NCI-H1694 (cell line): ENCODE results near the gene NUDT3.
"Not testable (repeated sequence)": the region's sequence is repeated elsewhere in the genome, so short reads cannot be mapped to it uniquely, and the experiment has no call there.

Source experiments
- DNase-seq: peaks from one replicate; lab custom pipeline; 2025; lab: John Stamatoyannopoulos, UW

NUDT3 gene

DNA sequence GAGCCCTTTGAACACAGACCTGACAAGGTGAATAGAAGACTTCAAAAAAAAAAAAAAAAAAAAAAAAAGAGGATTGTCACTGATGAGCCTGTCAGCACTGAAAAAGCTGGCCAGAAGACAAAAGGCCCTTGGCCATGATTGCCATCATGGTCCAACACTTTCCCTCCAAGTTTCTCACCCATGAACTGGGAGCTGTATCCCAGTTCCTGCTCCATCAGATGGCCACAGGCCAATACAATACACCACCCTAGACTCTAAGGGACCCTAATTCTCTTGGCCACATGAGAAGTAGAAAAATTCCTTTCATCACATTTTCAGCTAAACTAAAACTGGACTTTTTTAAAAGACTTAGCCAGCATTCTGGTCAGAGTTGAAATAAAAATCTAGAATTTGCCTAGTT is 50.2 kb downstream of the NUDT3 start:
- no peak for DNase-seq

DNA sequence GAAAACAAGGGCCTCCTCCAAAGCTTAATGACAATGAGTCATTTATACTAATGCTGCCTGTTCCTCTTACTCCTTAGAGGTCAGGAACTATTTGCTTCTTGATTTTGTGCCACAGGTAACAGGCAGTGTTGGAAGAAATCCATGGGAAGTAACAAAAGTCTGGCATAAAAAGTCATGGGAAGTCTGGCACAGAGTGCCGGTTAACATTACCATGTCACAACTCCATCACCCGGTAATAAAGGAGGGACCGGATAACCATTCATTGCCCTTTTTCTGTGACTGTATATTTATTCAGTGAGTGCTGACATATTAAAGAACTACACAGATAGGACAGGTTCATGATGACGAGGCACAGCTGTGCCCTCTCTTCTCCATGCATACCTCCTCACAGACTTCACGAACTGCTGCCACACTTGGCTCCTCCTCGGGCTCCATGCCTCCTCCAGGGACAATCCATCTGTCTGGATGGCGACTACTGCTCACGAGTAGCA is 50.9 kb downstream of the NUDT3 start:
- no peak for DNase-seq

DNA sequence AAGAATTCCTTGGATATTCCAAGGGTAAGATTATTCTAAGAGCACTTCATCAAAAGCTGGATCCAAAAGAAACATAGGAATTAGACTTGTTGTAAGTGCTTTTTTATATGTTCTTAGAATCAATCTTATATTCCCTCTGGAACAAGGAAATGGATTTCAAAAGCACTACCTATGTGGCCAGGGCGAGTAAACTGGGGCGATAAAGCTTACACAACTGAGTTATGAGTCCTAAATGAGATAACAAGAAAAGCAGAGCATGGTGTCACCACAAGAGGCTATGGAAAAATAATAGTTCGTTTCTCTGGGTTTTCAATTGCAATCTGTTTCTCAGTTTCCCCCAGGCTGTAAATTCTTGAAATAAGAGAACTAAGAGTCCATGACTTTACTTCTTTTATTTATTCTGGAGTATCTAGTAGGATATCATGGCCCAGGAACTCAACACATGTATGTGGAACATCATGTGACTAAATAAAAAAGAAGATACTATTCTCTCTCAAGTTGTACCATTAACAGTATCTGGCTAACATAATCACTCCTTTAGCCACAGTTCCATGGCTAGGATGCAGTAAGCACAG is 51.5 kb downstream of the NUDT3 start:
- no peak for DNase-seq

DNA sequence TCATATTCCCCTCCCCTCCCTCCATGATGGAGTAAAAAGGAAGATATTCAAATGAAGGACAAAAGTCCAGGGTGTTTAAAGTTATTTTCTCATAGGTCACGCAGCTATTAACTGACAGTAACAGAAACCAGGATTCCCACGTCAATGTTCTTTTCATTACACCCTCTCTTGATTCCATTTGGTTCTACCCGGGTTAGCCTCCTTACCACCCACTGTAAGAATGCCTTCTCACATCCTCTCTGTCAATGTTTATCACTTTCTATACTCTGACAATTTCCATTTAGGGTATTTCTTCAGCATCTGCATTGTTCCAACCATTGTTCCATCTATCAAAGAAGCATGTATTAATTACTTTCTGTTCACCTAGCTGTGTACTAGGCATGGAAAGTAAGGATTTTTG is 52.1 kb downstream of the NUDT3 start:
- no peak for DNase-seq

DNA sequence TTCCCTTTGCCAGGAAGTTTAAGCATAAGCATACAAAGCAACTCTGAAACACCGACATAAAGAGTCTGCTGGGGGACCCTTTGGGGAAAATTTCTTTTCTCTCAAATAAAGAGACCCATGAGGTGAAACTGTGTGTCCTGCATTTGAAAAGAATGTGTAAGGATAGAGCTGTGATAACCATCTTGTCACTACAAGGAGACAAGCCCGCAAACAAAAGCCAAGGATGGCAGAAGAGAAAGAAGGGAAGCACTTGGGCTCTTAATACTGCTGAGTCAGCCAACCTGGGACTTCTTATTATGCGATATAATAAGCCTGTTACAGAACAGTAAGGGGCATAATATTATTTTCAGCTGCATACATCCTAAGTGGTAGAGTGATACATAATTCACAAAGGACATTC is 52.5 kb downstream of the NUDT3 start:
- DNase-seq, result no peak

DNA sequence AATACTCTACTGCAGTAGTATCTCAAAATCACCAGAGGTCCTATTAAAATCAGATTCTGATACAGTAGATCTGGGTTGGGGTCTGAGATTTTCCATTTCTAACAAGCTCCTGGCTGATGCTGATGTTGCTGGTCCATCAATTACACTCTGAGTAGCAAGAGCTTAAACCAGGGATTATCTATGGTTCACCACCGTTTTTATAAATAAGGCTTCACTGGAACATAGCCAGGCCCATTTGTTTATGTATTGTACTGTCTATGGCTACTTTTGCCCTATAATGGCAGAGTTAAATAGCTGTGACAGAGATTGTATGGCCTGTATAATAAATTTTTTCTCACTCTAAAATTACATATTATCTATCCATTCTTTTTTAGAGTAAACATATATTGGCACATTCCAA is 53.0 kb downstream of the NUDT3 start:
- DNase-seq, result no peak

DNA sequence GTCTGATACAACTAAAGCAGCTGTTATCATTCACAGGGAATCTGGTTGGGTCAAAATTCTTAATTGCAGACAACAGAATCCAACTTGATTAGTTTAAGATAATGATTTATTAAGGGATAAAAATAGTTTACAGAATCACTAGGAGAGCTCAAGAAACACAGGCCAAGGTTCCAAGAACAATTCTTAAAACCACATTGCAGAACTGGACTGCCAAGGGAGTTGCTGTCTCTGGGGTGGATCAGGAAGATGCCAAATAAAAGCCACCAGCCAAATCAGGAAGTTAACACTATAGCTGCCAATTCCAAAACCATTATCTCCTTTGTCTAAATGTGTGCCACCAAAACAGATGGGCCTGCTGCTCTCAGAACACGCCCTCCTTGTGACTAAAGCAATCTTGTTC is 53.7 kb downstream of the NUDT3 start:
- DNase-seq, result no peak

DNA sequence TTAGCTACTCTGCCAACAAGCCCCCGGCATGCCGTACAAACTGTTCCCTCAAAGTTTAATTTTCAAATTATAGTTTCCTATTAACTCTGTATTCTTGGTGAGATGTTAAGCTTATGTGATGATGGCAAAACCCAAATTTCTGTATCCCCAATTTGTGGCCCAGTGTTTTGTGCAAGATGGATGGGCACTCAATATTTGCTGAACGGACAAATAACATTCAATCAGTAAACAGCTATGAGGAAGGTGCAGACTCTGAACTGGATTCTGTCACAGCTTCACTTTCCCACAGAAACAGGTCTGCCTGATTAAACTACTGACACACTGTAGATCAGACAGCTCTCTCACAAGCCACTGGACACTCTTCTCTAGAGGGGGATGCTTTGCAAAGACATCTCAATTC is 54.1 kb downstream of the NUDT3 start:
- no peak for DNase-seq

DNA sequence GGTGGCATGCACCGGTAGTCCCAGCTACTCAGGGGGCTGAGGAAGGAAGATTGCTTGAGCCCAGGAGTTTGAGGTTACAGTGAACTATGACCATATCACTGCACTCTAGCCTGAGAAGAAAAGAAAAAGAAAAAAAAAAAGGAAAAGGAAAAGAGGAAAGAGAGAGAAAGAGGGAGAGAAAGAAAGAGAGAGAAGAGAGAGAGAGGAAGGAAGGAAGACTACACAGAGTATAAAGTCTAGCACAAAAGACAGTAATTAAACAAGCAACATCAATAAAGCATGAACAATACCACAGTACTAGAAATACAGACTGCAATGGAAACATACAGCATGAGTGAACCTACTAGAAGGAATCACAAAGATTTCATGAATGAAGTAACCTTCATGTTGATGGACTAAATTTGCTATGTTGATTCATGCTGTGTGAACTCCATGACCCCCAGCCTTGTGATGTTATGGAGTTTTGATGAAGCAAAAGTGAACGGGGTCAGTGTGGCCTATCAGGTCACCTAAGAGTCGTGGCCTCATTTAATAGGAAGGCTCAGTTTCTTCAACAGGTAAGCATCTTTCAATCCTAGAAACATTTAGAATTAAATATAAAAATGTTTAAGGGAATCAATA is 57.6 kb downstream of the NUDT3 start:
- no peak for DNase-seq

DNA sequence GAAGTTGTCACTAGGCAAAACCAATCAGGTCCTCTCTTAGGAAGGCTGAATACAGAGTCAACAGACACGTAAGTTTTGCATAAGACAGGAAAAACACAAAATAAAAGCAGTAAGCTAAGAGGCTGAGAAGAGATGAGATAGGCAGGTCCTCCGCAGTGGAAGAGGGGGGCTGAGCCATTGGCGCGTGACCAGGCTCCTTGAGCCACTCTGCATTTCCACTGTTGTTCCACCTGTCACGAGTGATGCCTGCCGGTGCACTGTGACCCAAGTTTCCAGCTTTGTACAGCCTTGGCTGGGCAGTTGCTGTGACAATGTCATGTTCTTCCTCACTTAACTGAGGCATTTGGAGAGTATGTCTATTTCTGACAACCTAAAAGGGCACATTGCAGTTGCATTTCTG is 58.6 kb downstream of the NUDT3 start:
- no peak for DNase-seq

DNA sequence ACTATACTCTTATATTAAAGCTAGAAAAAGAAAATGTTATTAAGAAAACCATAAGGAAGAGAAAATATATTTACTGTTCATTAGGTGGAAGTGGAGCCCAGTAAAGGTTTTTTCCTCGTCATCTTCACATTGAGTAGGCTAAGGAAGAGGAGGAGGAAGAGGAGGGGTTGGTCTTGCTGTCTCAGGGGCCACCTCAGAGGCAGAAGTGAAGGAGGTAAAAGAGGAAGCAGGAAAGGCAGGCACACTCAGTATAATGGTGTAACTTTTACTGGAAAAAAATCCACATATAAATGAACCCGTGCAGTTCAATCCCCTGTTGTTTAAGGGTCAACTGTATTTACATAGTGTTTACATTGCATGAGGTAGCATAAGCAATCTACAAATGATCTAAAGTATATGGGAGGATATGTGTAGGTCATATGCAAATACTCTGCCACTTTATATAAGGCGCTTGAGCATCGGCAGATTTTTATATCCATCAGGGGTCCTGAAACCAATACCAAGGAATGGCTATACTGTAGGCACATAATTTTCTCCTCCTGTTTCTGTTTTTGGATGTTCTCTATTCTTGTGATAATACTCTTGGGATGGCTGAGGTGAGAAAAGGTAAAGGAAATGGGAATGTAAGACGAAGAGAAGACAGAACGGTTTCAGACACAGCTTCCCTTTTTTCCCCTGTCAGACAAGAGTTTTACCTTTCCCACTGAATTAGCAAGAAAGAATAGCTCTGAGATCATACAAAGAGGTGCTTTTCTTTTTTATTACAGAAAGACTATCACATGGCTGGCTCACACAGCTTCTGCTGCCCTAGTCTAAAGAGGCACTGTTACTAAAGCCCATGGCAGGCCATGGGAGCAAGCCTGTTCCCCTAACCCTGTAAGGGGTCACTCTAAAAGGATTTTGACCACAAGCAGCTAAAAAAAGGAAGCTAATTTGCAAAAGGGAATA is 59.9 kb downstream of the NUDT3 start:
- DNase-seq, result no peak

DNA sequence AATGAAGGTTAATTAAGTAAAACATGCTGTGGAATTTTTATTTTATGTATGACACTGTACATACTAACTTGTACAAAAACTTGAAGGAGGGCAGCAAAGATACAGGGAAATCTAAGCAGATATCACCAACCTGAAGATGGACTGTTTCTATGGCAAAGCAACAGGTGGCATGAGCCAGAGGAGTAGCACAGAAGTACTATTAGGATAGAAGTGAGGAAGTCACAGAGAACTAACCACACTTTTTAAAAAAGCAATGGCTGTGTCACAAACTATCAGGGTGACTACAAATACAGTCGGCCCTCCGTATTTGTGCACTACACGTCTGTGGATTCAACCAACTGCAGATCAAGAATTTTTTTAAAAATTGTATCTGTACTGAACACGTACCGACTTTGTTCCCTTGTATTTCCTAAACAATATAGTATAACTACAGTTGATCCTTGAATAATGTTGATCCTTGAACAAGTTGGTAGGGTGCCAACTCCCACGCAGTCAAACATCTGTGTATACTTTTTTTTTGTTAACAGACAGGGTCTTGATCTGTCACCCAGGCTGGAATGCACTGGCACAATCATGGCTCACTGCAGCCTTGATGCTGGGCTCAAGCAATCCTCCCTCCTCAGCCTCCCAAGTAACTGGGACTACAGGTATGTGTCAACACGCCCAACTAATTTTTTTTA is 61.0 kb downstream of the NUDT3 start:
- DNase-seq, result no peak

DNA sequence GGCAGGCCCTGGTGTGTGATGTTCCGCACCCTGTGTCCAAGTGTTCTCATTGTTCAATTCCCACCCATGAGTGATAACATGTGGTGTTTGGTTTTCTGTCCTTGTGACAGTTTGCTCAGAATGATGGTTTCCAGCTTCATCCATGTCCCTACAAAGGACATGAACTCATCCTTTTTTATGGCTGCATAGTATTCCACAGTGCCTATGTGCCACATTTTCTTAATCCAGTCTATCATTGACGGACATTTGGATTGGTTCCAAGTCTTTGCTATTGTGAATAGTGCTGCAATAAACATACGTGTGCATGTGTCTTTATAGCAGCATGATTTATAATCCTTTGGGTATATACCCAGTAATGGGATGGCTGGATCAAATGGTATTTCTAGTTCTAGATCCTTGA is 62.7 kb downstream of the NUDT3 start:
- DNase-seq, result not testable (repeated sequence)

DNA sequence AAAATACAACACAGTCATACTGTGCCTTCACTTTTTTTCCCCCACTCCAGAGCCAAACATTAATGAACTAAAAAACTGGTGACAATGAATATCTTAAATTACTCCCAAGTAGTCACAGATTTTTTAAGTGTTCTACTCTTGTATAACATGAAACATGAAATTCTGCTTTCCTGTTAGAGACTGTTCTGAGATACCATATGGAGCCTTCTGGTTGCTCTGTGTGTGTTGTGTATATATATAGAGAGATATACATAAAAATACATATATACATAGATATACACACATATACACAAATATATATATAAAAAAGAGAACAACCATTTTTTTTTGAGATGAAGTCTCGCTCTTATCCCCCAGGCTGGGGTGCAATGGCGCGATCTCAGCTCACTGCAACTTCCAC is 63.5 kb downstream of the NUDT3 start:
- no peak for DNase-seq

DNA sequence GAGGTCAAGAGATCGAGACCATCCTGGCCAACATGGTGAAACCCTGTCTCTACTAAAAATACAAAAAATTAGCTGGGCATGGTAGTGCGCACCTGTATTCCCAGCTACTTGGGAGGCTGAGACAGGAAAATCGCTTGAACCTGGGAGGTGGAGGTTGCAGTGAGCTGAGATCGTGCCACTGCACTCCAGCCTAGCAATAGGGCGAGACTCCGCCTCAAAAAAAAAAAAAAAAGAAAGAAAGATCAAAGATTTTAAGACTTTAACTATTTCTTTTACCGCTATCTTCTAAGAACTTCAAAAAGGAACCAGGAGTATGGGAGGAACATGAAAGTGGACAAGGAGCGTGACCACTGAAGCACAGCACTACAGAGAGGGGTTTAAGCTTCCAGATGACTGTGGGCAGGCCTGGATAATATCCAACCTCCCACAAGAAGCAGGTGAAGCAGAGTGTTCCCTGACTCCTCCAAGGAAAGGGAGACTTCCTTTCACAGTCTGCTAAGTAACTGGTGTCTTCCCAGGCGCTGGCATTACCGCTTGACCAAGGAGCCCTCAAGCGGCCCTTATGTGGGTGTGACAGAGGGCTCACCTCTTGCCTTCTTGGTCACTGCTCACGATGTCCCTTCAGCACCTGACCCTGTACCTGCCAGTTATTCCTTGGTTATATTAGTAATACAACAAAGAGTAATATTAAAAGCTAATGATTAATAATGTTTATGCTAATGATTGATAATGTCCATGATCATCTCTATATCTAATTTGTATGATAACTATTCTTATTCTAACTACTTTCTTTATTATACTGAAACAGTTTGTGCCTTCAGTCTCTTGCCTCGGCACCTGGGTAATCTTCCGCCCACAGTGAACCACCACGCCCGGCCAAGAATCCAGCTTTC is 64.9 kb downstream of the NUDT3 start:
- DNase-seq, result not testable (repeated sequence)

DNA sequence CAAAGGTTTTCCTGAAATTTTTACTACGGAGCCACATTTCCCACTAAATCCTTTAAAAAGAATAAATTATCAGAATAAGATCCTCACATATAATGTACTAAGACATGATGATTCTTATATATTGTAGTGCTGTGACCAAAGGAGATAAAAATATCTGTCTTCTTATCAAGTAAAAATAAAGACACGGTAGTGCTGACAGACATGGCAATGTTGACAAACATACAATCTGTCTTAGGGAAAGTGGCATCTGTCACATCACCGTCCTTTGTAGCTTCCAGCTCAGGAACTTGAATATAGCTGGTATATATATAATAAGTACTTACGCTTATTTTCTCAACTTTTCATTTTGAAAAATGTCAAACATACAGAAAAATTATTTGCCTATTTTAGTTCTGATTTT is 66.8 kb downstream of the NUDT3 start:
- no peak for DNase-seq

DNA sequence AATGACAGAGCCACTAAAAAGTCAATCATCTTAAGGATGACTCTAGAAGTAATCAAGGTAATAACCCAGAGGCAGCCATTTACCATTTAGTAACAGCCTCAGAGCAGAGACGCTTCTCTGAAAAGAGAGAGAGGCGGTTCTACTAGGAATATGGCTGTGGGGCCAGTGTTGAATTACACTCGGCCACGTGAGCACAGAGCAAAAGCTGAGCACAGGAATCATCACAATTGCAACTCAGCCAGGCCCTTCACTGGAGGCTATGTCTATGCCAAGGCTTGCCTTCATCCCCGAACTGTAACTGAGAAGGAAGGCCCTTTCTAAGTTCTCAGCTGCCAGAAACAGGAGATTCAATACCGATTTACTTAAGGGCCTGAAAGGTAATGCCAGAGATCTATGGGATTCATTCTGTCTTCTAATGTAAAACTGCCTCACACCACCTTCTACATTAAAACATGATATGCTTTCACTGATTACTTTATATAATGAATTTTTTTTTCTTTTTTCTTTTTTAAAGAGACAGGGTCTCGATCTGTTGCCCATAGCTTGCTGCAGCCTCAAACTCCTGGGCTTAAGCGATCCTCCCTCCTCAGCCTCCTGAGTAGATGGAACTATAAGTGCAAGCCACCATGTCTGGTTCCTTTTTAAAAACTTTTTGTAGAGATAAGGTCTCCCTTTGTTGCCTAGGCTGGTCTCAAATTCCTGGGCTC is 67.6 kb downstream of the NUDT3 start:
- no peak for DNase-seq

DNA sequence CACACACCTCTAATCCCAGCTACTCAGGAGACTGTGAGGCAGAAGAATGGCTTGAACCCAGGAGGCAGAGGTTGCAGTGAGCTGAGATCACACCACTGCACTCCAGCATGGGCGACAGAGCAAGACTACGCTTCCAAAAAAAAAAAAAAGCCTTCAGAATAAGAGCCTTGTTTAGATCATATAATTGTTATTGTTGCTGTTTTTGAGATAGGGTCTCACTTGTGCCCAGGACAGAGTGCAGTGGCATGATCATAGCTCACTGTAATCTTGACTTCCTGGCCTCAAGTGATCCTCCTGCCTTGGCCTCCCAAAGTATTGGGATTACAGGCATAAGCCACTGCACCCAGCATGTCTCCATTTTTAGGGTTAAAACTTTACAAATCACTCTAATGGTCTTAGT is 68.2 kb downstream of the NUDT3 start:
- not testable (repeated sequence) for DNase-seq

DNA sequence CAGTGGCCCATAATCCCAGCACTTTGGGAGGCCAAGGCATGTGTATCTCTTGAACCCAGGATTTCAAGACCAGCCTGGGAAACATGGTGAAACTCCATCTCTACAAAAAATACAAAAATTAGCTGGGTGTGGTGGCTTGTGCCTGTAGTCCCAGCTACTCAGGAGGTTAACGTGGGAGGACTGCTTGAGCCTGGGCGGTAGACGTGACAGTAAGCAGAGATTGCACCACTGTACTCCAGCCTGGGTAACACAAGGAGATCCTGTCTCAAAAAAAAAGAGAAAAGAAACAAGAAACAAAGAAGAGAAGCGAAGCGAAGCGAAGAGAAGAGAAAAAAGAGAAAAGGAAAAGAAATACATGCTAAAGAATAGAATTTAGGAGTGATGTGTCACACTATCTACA is 69.2 kb downstream of the NUDT3 start:
- no peak for DNase-seq

DNA sequence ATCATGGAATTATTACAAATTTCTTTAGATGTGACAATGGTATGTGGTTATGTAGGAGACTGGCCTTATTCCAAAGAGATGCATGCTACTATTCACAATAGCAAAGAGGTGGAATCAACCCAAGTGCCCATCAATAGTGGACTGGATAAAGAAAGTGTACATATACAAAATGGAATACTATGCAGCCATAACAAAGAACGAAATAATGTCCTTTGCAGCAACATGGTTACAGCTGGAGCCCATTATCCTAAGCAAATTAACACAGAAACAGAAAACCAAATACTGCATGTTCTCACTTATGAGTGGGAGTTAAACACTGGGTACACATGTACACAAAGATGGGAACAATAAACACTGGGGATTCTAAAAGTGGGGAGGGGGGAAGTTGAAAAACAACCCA is 69.7 kb downstream of the NUDT3 start:
- no peak for DNase-seq

DNA sequence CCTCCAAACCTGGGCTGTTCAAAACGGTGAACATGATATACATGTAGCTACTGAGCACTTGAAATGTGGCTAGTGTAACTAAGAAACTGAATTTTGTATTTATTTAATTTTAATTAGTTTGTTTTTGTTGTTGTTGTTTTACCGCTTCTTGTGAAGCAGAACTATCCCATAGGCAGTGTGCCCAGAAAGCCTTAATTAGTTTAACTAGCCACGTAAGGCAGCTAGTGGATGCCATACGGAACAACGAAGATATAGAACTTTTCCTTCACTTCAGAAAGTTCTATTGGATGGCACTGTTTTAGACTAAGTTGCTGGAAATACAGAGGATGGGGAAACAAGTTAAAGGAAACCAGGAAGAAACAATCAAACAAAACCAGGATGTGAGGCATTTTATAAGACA is 70.6 kb downstream of the NUDT3 start:
- no peak for DNase-seq
